NCI-H1105 treated with DMSO at 0.1 percent for 48 hours (cell line): ENCODE data around the gene UBE2B.
A peak's percentile ranks its signal among the peaks of the same experiment; 100 is the strongest.

Experiments used
- DNase-seq: peaks from one replicate; lab custom pipeline; 2025; lab: John Stamatoyannopoulos, UW

The UBE2B gene

GRCh38 chr5:134437340-134437846 lies 66.0 kb downstream of the UBE2B start:
- DNase-seq = no peak

DNA sequence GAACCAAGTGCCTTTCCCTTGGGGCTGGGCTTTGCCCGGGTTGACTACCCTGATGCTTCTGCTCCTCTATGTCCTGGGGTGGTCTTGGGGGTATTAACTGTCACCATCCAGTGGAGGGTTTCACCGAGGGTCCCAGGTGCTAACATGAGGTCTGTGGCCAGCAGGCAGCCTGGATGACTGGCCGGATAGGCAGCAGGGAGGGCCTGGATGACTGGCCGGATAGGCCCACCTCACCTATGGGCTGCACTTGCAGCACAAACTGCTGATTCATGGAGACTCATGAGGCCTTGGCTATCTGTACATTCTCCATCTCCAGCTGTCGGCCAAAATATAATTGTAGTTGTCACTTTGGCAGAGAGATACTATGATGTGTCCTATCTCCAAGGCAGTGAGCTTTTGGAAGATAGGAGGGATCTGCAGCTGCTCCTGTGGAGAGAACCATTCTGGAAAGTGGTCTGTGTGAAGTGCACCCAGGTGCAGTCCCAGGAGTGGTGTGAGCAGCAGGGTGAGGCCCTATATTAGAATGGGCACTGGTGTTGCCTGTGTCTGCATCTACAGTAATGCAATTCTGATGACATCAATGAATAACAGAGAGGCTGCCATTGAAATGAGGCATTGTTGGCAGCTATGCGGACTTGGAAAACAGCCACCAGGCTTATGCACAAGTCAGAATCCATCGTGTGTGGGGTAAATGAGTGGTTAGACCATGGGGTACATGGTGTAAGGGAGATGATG lies 66.6 kb downstream of the UBE2B start:
- DNase-seq = no peak

GRCh38 chr5:134438721-134439123 lies 67.4 kb downstream of the UBE2B start:
- DNase-seq = no peak

GRCh38 chr5:134439210-134439654 lies 67.9 kb downstream of the UBE2B start:
- peak; percentile 71 for DNase-seq

- DNase-seq = no peak
These were observed 68.9 kb downstream of the UBE2B start for GRCh38 chr5:134440201-134440755.
